ENCODE results near the gene WFDC6. TPM values are rescaled to one million over a fixed set of nuclear protein-coding genes. Genes with fewer than 3 reads are reported as not detected.

The WFDC6 gene
- polyA plus RNA-seq, 1 donor from 2014 or later = not detected

DNA sequence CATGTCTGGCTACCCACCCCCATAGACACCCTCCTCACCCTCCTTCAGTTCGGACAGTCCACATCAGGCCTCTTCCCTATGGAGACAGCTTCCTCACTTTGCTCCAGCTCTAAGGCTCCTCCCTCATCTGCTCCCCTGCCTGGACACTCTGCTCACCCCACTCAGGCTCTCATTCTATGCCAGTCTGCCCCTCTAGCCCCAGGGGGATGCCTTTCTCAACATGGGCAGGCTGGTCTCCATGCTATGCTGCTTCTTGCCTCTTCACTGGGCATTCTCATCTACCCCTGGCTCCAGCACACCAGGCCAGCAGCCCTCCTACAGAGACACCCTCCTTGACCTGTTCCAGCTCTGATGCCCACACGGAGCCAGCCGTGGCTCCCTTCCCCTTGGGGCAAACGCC is 39.9 kb upstream of the WFDC6 start, which contains the start of gene WFDC8:
Gene WFDC8 (minus strand): TSS at position 101 of the 400 bp plus-strand sequence. CDS start 37 bp downstream, at position 64.
- no peak within 1 kb of the TSS for H2AFZ ChIP-seq (ENCODE audit: low read depth, low read length)
- no peak within 1 kb of the TSS for H3K9ac ChIP-seq (ENCODE audit: low read length)
- H3K27ac ChIP-seq (ENCODE audit: low read length) = no peak within 1 kb of the TSS
- H4K20me1 ChIP-seq (ENCODE audit: insufficient read depth) = no peaks in the 10 kb centered on the region
- no peak within 1 kb of the TSS for H3K4me3 ChIP-seq (ENCODE audit: low read length)
- TF ChIP-seq EZH2 (IDR thresholded peaks at IDR 0.05; ENCODE audit: borderline replicate concordance, insufficient read depth, low read length, poor library complexity, severe bottlenecking) (no peak), EP300 (conservative IDR thresholded peaks at IDR 0.05; ENCODE audit: poor library complexity, severe bottlenecking) (no peak), SMC3 (conservative IDR thresholded peaks at IDR 0.05; ENCODE audit: poor library complexity) (no peak), TAF1 (IDR thresholded peaks at IDR 0.05; ENCODE audit: low read depth) (no peak), RAD21 (conservative IDR thresholded peaks at IDR 0.05) (no peak), MXI1 (conservative IDR thresholded peaks at IDR 0.05; ENCODE audit: poor library complexity, severe bottlenecking) (no peak), POLR2AphosphoS5 (IDR thresholded peaks at IDR 0.05) (no peak)
- TF ChIP-seq, protein P1, sequence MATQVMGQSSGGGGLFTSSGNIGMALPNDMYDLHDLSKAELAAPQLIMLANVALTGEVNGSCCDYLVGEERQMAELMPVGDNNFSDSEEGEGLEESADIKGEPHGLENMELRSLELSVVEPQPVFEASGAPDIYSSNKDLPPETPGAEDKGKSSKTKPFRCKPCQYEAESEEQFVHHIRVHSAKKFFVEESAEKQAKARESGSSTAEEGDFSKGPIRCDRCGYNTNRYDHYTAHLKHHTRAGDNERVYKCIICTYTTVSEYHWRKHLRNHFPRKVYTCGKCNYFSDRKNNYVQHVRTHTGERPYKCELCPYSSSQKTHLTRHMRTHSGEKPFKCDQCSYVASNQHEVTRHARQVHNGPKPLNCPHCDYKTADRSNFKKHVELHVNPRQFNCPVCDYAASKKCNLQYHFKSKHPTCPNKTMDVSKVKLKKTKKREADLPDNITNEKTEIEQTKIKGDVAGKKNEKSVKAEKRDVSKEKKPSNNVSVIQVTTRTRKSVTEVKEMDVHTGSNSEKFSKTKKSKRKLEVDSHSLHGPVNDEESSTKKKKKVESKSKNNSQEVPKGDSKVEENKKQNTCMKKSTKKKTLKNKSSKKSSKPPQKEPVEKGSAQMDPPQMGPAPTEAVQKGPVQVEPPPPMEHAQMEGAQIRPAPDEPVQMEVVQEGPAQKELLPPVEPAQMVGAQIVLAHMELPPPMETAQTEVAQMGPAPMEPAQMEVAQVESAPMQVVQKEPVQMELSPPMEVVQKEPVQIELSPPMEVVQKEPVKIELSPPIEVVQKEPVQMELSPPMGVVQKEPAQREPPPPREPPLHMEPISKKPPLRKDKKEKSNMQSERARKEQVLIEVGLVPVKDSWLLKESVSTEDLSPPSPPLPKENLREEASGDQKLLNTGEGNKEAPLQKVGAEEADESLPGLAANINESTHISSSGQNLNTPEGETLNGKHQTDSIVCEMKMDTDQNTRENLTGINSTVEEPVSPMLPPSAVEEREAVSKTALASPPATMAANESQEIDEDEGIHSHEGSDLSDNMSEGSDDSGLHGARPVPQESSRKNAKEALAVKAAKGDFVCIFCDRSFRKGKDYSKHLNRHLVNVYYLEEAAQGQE (IDR thresholded peaks at IDR 0.05; ENCODE audit: borderline replicate concordance) = no peak
- TF ChIP-seq, protein P2, sequence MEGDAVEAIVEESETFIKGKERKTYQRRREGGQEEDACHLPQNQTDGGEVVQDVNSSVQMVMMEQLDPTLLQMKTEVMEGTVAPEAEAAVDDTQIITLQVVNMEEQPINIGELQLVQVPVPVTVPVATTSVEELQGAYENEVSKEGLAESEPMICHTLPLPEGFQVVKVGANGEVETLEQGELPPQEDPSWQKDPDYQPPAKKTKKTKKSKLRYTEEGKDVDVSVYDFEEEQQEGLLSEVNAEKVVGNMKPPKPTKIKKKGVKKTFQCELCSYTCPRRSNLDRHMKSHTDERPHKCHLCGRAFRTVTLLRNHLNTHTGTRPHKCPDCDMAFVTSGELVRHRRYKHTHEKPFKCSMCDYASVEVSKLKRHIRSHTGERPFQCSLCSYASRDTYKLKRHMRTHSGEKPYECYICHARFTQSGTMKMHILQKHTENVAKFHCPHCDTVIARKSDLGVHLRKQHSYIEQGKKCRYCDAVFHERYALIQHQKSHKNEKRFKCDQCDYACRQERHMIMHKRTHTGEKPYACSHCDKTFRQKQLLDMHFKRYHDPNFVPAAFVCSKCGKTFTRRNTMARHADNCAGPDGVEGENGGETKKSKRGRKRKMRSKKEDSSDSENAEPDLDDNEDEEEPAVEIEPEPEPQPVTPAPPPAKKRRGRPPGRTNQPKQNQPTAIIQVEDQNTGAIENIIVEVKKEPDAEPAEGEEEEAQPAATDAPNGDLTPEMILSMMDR (IDR thresholded peaks at IDR 0.05; ENCODE audit: poor library complexity, severe bottlenecking) = no peak
- no peaks in the 10 kb centered on the region for H3K9me3 ChIP-seq (ENCODE audit: low read length)
- H3K36me3 ChIP-seq (ENCODE audit: insufficient read depth, low read length) = no peaks in the 10 kb centered on the region
- no peaks in the 10 kb centered on the region for H3K9me2 ChIP-seq (ENCODE audit: insufficient read depth, low read length)
- no peaks in the 10 kb centered on the region for H3K27me3 ChIP-seq (ENCODE audit: insufficient read depth, low read depth, low read length)
- H3K79me2 ChIP-seq (replicated peaks; ENCODE audit: insufficient read depth, low read length) = no peaks in the 10 kb centered on the region
- no peaks in the 10 kb centered on the region for H3F3A ChIP-seq (ENCODE audit: insufficient read depth, low read length, poor library complexity, severe bottlenecking)
- no peak within 1 kb of the TSS for H3K4me2 ChIP-seq (ENCODE audit: low read length)

DNA sequence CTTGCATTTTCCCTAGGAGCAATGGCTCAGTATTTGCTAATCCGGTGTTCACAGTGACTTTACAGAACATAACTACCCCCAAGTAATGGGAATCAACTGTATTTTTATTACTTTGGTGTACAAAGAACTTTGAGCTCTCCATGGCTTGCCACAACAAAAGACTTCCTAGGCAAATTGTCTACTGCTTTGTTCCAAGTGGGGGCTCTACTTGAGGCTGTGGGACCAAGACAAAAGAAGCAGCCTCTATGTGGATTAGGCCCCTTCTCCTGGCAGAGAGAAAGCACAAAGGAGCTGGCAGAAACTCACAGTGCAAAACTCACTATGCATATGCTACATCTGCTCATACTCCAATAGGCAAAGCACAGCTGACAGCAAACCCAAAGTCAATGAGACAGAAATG is 38.9 kb upstream of the WFDC6 start:
- TF ChIP-seq RAD21 (conservative IDR thresholded peaks at IDR 0.05) = no peak
- no peak for TF ChIP-seq EZH2 (IDR thresholded peaks at IDR 0.05; ENCODE audit: borderline replicate concordance, insufficient read depth, low read length, poor library complexity, severe bottlenecking)
- TF ChIP-seq, protein P2 (IDR thresholded peaks at IDR 0.05; ENCODE audit: poor library complexity, severe bottlenecking) = no peak
- TF ChIP-seq, protein P1 (IDR thresholded peaks at IDR 0.05; ENCODE audit: borderline replicate concordance) = no peak
- TF ChIP-seq POLR2AphosphoS5 (IDR thresholded peaks at IDR 0.05) = no peak
- no peak for TF ChIP-seq EP300 (conservative IDR thresholded peaks at IDR 0.05; ENCODE audit: poor library complexity, severe bottlenecking)
- TF ChIP-seq TAF1 (IDR thresholded peaks at IDR 0.05; ENCODE audit: low read depth) = no peak
- TF ChIP-seq SMC3 (conservative IDR thresholded peaks at IDR 0.05; ENCODE audit: poor library complexity) = no peak
- no peak for TF ChIP-seq MXI1 (conservative IDR thresholded peaks at IDR 0.05; ENCODE audit: poor library complexity, severe bottlenecking)
- H3K4me3 ChIP-seq (ENCODE audit: low read length) = no peak overlapping the region
- no peaks in the 10 kb centered on the region for H3K79me2 ChIP-seq (replicated peaks; ENCODE audit: insufficient read depth, low read length)
- H3F3A ChIP-seq (ENCODE audit: insufficient read depth, low read length, poor library complexity, severe bottlenecking) = no peaks in the 10 kb centered on the region
- H3K9me3 ChIP-seq (ENCODE audit: low read length) = no peaks in the 10 kb centered on the region
- H3K9ac ChIP-seq (ENCODE audit: low read length) = no peak overlapping the region
- no peaks in the 10 kb centered on the region for H3K9me2 ChIP-seq (ENCODE audit: insufficient read depth, low read length)
- H3K36me3 ChIP-seq (ENCODE audit: insufficient read depth, low read length) = no peaks in the 10 kb centered on the region
- H4K20me1 ChIP-seq (ENCODE audit: insufficient read depth) = no peaks in the 10 kb centered on the region
- no peak overlapping the region for H2AFZ ChIP-seq (ENCODE audit: low read depth, low read length)
- H3K4me2 ChIP-seq (ENCODE audit: low read length) = no peak overlapping the region
- no peak overlapping the region for H3K27ac ChIP-seq (ENCODE audit: low read length)
- no peaks in the 10 kb centered on the region for H3K27me3 ChIP-seq (ENCODE audit: insufficient read depth, low read depth, low read length)
